AG04449 (cell line): ENCODE results near the gene PLXNA4.

Experiments used
- CTCF ChIA-PET: fragments of 350-600 bp; formaldehyde crosslinking; extraction: SDS; loops from one replicate; lab custom pipeline; 2021; ENCODE audit warnings: antibody characterized with exemption; lab: Yijun Ruan, JAX
- POLR2A ChIA-PET: fragments of 400-600, 350-600 bp; formaldehyde crosslinking; extraction: SDS; loops from one replicate; lab custom pipeline; 2020; ENCODE audit warnings: antibody characterized with exemption, inconsistent platforms; lab: Yijun Ruan, JAX
- DNase-seq: peaks from one replicate; pipeline ENCODE4 v3.0.0-alpha.2; 2010; ENCODE audit warnings: low read depth, low spot score
- H3K4me3 ChIP-seq: 2 replicates; pipeline ENCODE4 v1.5.1; 2011; ENCODE audit warnings: low read depth, mild to moderate bottlenecking, control low read depth, low read length
- TF ChIP-seq, protein P1 (sequence below): IDR thresholded peaks from one replicate; pipeline ENCODE4 v1.5.1; 2011; ENCODE audit warnings: mild to moderate bottlenecking, moderate library complexity, low read length, control low read depth, inconsistent platforms; ENCODE audit not compliant: insufficient read depth; ENCODE audit errors: missing control alignments

The PLXNA4 gene

GRCh38 chr7:132453826-132454225 is 122.4 kb downstream of the PLXNA4 start:
- DNase-seq = no peak
- ChIA-PET POLR2A (no interaction called here), CTCF (no interaction called here)
- no peak overlapping the region for H3K4me3 ChIP-seq
- TF ChIP-seq, protein P1, sequence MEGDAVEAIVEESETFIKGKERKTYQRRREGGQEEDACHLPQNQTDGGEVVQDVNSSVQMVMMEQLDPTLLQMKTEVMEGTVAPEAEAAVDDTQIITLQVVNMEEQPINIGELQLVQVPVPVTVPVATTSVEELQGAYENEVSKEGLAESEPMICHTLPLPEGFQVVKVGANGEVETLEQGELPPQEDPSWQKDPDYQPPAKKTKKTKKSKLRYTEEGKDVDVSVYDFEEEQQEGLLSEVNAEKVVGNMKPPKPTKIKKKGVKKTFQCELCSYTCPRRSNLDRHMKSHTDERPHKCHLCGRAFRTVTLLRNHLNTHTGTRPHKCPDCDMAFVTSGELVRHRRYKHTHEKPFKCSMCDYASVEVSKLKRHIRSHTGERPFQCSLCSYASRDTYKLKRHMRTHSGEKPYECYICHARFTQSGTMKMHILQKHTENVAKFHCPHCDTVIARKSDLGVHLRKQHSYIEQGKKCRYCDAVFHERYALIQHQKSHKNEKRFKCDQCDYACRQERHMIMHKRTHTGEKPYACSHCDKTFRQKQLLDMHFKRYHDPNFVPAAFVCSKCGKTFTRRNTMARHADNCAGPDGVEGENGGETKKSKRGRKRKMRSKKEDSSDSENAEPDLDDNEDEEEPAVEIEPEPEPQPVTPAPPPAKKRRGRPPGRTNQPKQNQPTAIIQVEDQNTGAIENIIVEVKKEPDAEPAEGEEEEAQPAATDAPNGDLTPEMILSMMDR = no peak

DNA sequence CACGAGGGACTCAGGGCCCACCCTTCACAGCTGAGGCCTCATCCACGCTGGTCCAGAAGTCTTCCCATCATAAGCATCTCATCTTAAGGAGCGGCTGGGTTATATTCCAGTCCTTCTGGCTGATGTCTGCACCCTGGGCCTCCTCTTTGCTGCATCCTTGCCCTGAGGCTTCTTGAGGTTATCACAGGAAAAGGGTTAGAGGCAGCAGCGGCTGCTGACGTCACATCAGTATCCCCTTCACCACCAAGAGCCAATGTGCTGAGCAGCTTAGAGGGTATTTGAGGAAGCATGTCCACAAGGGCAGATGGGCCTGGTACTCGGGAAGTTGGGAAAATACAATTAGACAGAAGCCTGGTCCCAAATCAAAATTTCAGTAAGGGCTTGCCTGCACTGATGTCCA is 125.1 kb downstream of the PLXNA4 start:
- H3K4me3 ChIP-seq = no peak overlapping the region
- CTCF ChIA-PET = no interaction called here
- TF ChIP-seq, protein P1 = no peak
- DNase-seq = no peak
- POLR2A ChIA-PET = no interaction called here

DNA sequence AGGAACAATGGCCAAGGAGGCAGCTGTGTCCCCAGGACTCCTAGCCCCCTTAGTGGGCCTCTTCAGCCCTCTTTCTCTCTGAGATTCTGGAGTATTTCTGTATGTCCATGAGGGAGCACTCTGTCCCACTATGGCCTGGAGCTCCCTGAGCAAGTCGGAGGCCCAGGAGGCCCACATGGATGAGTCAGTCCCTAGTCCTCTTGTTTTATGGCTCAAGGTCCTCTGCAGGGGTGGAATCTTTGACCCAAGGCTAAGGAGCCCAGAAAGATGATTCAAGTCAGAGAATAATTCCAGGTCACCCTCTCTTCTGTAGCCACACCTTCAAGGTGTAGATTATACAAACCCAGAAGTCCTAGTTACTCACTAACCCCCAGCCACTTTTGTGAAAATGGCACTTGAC is 125.6 kb downstream of the PLXNA4 start:
- no peak for DNase-seq
- TF ChIP-seq, protein P1 = no peak
- ChIA-PET CTCF (no interaction called here), POLR2A (no interaction called here)
- H3K4me3 ChIP-seq = no peak overlapping the region

GRCh38 chr7:132450188-132450587 is 126.1 kb downstream of the PLXNA4 start:
- H3K4me3 ChIP-seq = no peak overlapping the region
- ChIA-PET POLR2A (no interaction called here), CTCF (no interaction called here)
- no peak for DNase-seq
- TF ChIP-seq, protein P1 = no peak

GRCh38 chr7:132446666-132447278 is 129.5 kb downstream of the PLXNA4 start:
- POLR2A ChIA-PET = no interaction called here
- DNase-seq = no peak
- H3K4me3 ChIP-seq = no peak overlapping the region
- CTCF ChIA-PET = no interaction called here
- TF ChIP-seq, protein P1 = no peak

DNA sequence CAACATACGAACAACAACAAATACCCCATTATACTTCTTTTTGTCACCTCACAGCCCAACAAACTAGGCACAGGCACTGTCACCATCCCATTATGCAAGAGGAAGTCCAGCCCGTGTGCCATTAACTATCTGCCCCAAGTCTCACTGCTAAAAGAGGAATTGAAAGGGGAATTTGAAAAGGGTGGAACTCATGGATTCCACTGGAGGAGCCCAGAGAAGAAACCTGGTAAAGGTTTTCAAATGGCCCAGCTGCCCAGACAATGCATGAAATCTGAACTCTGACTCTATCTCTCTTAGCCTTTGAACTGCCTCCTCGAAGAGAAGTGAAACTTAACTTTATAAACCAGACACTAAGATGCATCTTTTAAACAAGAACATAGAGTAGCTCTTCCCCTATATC is 130.0 kb downstream of the PLXNA4 start:
- no peak overlapping the region for H3K4me3 ChIP-seq
- ChIA-PET CTCF (no interaction called here), POLR2A (no interaction called here)
- DNase-seq = no peak
- TF ChIP-seq, protein P1 = no peak
